HG03558 (cell line): Measurements from ENCODE around the gene MAPK9.

ENCODE experiments used
- ATAC-seq: cut with Tn5 transposase; IDR thresholded peaks from one replicate; pipeline ENCODE4 v1.9.1; 2021; ENCODE audit warnings: moderate number of reproducible peaks; ENCODE audit not compliant: unreplicated experiment; ENCODE audit errors: extremely low read depth

Gene MAPK9

DNA sequence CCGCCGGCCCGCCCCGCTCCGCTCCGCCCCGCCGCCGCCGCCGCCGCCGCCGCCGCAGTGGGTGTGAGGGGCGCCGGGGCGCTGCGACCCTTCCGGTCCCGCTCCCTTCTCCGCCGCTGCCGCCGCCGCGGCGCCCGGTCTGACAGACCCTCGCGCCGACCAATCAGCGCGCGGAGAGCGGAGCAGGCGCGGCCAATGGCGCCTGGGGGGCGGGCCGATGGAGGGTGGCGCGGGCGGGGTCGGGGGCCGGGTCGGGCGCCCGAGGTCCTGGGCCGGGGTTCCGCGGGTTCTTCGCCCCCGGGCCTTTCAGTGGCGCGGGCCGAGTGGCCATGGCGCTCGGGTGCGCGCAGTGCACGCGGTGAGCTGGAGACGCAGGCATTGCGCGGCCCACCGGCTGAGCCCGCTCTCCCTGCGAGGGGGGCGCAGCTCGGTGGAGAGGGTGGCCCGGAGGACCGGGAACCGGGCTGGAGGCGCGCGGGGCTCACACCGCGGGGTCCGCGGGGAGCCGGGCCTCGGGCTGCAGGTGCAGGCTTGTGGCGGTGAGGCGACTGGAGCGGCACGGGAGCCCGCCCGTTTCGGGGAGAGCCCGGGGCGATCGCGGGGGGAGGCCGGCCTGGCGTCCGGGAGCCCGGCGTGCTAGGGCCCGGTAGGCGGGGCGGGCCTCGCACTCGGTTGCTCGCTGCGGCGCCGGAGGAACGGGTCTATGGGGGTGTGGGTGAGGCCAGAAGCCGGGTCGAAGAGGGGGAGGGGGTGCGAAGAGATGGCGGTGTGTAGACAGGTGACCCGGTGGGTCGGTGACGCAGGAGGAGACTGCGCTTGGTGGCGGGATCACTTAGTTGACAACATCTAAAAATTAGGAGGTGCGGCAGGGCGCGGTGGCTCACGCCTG is at the start of gene MAPK9:
Gene MAPK9, minus strand, starts transcription at position 141 of the 889 bp plus-strand sequence. CDS start 11,522 bp downstream, outside the sequence.
- peak; percentile 71 for ATAC-seq

DNA sequence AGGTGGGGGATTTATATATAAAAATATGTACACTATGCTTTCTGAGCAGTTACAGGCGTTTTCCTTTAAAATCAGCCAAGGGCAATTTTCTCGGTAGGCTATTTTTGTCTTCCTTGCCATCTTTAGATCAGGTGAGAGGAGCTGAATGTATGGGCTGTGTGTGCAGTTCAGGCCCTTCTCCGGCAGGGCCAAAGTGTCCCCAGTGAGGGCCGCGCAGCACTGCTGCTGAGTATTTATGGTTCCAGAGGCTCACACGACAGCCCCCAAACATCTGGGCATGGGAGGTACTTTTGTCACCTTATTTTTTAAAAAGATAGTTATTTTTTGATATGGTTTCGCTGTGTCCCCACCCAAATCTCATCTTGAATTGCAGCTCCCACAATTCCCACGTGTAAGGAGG is 49.7 kb upstream of the MAPK9 start:
- ATAC-seq: no peak

DNA sequence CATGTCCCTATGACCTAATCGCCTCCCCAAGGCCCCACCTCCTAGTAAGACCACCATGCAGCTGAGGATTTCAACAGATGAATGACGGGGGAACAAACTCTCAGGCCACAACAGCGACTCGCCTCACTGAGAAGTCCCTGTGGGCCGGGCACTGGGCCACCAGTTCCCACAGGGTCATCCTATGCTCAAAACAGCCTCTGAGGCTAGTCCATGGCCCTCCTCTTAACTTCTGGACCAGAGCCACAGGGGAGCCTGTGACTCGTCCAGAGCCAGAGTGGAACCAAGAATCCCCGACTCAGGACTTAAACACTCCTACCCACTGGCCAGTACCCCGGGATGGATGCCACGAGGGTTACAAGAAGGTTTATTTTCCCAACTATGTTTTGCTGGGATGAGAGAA is 49.0 kb upstream of the MAPK9 start:
- no peak for ATAC-seq

GRCh38 chr5:180339583-180340183 is 47.8 kb upstream of the MAPK9 start:
- ATAC-seq: no peak

- no peak for ATAC-seq
These were observed 46.3 kb upstream of the MAPK9 start for GRCh38 chr5:180338001-180338707.

DNA sequence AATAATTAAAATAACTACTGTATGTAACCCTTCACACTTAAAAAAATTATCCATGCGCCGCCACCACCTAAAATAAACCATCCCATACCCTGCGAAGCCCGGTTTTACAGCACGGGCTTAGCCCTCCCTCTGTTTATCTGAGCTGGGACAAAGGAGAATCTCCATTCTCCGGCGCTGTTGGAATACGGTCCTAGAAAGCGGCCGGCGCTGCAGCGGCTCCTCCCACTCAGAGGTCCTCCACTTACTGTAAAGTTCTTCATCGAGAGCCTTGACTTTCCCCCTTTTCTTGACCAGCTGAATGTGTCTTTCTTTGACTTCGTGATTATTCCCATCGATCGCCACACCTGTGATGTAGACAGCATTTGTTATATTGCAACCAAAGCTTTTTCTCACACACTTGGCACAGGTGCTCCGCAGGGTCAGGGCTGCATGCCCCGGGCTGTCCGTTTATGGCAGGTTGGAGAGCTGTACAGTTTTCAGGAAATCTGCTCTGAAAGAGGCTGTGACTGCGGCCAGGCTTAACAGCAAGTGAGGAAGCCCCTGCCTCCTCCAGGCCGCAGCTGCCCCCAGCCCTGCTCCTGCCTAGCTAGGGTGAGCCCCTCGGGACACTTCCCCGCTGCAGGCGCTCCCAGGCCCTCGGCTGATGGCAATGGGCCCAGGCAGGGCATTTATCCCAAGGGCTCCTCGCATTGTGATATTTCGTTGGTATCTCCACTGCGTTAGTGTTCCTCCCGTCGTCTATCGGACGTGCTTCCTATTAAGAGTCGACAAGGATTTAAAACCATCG is 44.5 kb upstream of the MAPK9 start:
- no peak for ATAC-seq

DNA sequence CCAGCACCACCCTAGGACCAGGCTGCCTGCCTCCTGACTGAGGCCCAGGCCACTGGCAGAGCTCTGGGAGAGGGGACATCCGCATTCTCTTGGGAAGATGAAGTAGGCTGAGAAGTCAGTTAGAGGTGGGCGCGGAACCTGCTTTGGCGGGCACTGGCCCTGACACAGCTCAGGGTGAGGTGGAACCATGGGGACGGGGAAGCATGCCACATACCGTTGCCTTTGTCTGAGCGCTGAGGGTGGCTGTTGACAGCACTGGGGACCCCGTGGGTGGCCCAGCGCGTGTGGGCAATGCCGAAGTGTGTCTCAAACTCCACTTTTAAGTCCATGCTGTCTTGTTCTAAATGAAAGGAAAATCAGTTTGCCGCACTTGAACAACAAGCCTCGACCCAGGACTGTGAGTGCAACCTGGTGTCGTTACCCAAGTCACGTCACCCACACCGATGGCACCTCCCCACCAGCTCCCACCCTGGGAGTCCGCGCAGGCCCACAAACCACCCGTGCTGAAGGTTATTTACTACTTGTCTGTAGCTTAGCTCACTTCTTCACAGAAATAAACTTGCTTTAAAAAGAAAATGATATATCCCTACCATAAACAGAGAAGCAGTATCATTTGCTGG is 43.8 kb upstream of the MAPK9 start:
- ATAC-seq: no peak

- no peak for ATAC-seq
These were observed 43.1 kb upstream of the MAPK9 start for GRCh38 chr5:180334751-180335613.

- no peak for ATAC-seq
These were observed 42.3 kb upstream of the MAPK9 start for GRCh38 chr5:180334176-180334575.

GRCh38 chr5:180333661-180334060 is 41.8 kb upstream of the MAPK9 start:
- no peak for ATAC-seq

GRCh38 chr5:180332861-180333260 is 41.0 kb upstream of the MAPK9 start:
- no peak for ATAC-seq

DNA sequence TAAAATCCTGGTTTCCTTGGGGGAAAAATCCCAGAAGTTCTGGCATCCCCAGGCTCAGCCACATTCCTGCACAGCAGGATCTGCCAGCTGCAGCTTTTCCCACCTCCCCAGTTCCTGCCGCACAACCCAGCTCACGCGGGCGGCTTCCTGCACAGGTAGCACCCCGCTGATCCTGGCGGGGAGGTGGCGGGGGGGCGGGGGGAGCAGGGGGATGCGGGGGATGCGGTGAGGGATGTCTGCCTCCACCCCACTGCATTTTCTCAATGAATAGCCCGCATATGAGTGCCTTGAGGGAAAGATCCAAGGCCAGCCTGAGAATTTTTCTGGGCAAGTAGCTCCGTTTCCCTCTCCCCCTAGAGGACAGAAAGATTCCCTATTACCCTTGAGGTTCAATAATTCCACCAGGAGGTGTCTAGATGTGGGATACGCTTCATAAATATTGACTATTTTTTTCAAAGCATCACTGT is 40.2 kb upstream of the MAPK9 start:
- no peak for ATAC-seq

DNA sequence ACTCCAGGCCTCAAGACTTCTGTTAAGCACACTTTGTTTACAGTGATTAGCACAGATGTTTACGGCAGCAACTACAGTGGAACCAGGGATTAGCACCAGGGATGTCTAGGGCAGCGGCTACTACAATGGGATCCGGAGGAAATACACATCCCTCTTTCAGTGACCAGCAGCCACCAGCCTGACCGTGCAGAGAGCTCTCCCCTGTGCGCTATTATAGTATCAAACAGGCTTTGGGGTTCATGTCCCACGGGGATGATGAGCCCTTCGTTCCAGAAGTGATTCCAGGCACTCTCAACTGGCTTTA is 39.7 kb upstream of the MAPK9 start:
- no peak for ATAC-seq

DNA sequence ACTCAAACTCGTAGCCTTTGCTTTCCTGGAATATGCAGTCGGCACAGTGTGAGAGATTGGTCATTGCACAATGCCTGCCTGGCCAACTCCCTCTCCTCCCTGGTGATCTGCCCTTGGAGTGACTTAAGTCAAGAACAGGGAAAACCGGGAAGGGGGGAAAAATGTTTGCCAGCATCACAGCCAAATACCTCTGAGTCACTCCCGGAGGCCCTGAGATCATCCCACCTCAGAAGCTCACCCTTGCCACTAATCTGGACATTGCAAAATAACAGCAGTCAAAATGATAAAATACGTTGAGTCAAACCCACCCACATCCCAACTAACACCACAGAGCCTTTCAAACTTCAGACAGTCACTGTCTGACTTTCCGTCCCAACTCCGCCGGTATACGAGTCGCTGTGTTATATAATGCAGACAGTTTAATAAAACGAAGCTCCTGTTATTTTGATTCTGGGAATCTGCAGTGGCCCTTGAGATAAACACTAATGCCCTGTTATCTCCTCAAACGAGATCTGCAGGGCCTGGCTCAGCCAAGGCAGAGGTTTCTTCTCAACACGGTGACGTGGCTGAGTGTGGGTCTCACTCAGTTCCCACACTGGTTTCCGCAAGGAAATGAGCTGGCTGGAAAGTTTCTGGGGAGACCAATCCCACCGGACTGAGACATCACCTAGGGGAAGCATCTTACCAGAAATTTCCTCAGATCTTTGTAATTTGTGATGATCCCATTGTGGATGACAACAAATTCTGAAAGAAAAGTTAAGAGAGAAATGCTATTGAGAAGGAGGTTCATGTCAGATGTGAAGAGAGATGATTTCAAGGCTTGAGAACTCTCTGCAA is 39.1 kb upstream of the MAPK9 start:
- no peak for ATAC-seq

DNA sequence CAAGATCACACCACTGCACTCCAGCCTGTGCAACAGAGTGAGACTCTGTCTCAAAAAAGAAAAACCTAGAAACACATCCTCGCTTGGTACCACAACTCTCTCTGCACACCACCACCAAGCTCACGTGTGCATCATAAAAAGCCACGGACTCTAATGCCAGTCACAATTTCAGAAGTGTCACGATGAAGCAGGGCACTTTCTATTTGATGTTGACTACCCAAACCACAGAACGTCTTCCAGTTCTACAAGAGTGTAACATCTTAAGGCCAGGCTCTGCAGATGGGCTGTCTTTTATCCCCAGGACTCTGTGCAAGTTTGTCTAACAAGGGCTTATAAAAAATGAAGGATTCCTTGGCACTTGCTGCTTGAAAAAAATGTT is 38.4 kb upstream of the MAPK9 start:
- ATAC-seq: no peak

GRCh38 chr5:180329606-180330269 is 37.9 kb upstream of the MAPK9 start:
- ATAC-seq: no peak

GRCh38 chr5:180329138-180329435 is 37.2 kb upstream of the MAPK9 start:
- no peak for ATAC-seq
